GM23248 (cell line): ENCODE data around the gene SURF4.

Experiments used
- EZH2 ChIP-seq: fragments of 200-600 bp; sonication (generic); IDR thresholded peaks from 2 replicates; pipeline ENCODE4 v1.6.1; 2018; ENCODE audit warnings: antibody characterized with exemption, mild to moderate bottlenecking; ENCODE audit not compliant: insufficient read depth, poor library complexity, severe bottlenecking
- EZH2phosphoT487 ChIP-seq: fragments of 200-600 bp; sonication (generic); IDR thresholded peaks from 2 replicates; pipeline ENCODE4 v1.6.1; 2018; ENCODE audit warnings: antibody characterized with exemption, moderate library complexity, mild to moderate bottlenecking, low read depth; ENCODE audit not compliant: insufficient read depth

DNA sequence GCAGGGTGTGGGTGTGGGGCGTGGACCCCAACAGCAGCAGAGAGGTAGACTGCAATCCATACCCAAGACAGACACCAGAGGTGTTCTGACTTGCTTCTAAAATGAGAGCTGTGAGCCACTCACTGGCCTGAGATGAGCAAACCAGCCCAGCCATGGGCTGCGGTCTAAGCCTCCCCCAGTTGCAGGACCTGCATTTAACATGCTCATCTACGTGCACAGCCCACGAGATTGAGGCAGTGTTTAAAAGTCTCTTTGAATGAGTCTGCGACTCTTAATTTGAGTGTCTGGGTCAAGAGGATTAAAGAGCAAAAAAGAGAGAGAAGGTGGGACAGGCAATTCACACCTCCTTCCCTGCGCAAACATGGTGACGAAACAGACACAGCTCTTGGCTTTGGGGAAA is 5.9 kb downstream of the SURF4 start:
- TF ChIP-seq EZH2phosphoT487 (no peak), EZH2 (no peak)
